Activated naive CD4-positive, alpha-beta T cell (primary cell): Measurements from ENCODE around the gene LRRIQ3.
"Not testable (repeated sequence)": the region's sequence is repeated elsewhere in the genome, so short reads cannot be mapped to it uniquely, and the experiment has no call there.

Experiments
- DNase-seq, 4 experiments: peaks; one replicate each; lab custom pipeline; 2025; lab: John Stamatoyannopoulos, UW

The LRRIQ3 gene

GRCh38 chr1:74197657-74198552, at the start of gene LRRIQ3, which contains the start of gene FPGT:
Gene LRRIQ3, minus strand, starts transcription at chr1:74198176. Its CDS starts 14,492 bp downstream, at chr1:74183684.
Gene FPGT, plus strand, starts transcription at chr1:74198242. Its CDS starts 37 bp downstream, at chr1:74198279.
- DNase-seq = peak; percentile 88 to 94 (median 92)

- no peak for DNase-seq
Observed at GRCh38 chr1:74246315-74246714, 48.3 kb upstream of the LRRIQ3 start.

GRCh38 chr1:74245168-74245772, 47.3 kb upstream of the LRRIQ3 start:
- no peak for DNase-seq

- no peak for DNase-seq
Observed at GRCh38 chr1:74237787-74238186, 39.8 kb upstream of the LRRIQ3 start.

- no peak for DNase-seq
Observed at GRCh38 chr1:74237035-74237434, 39.1 kb upstream of the LRRIQ3 start.

GRCh38 chr1:74236440-74236839, 38.5 kb upstream of the LRRIQ3 start:
- DNase-seq = no peak

GRCh38 chr1:74235153-74235552, 37.2 kb upstream of the LRRIQ3 start, which contains the start of gene TNNI3K:
Gene TNNI3K, plus strand, starts transcription at chr1:74235387. Its CDS starts 65 bp downstream, at chr1:74235452.
- no peak for DNase-seq

GRCh38 chr1:74223453-74223852, 25.5 kb upstream of the LRRIQ3 start:
- DNase-seq = no peak

- DNase-seq = no peak
Observed at GRCh38 chr1:74222701-74223100, 24.7 kb upstream of the LRRIQ3 start.

- DNase-seq = no peak
Observed at GRCh38 chr1:74215229-74215628, 17.3 kb upstream of the LRRIQ3 start.

GRCh38 chr1:74205266-74205665, 7.3 kb upstream of the LRRIQ3 start:
- DNase-seq = no peak

GRCh38 chr1:74199504-74199903, 1.5 kb upstream of the LRRIQ3 start:
- DNase-seq = no peak

GRCh38 chr1:74197255-74197654, 721 bp downstream of the LRRIQ3 start:
- DNase-seq = no peak

- DNase-seq = no peak
Observed at GRCh38 chr1:74195339-74195738, 2.6 kb downstream of the LRRIQ3 start.

- no peak for DNase-seq
Observed at GRCh38 chr1:74193908-74194307, 4.1 kb downstream of the LRRIQ3 start.

- DNase-seq = no peak
Observed at GRCh38 chr1:74180490-74180889, 17.5 kb downstream of the LRRIQ3 start.

- DNase-seq = not testable (repeated sequence)
Observed at GRCh38 chr1:74174423-74174822, 23.6 kb downstream of the LRRIQ3 start.

- DNase-seq = no peak
Observed at GRCh38 chr1:74162333-74162732, 35.6 kb downstream of the LRRIQ3 start.

- no peak for DNase-seq
Observed at GRCh38 chr1:74161497-74161896, 36.5 kb downstream of the LRRIQ3 start.

GRCh38 chr1:74160046-74160445, 37.9 kb downstream of the LRRIQ3 start:
- no peak for DNase-seq

GRCh38 chr1:74145086-74145485, 52.9 kb downstream of the LRRIQ3 start:
- DNase-seq = no peak

GRCh38 chr1:74117370-74117769, 80.6 kb downstream of the LRRIQ3 start:
- DNase-seq = not testable (repeated sequence)

GRCh38 chr1:74113333-74113732, 84.6 kb downstream of the LRRIQ3 start:
- no peak for DNase-seq
